Progenitor cell of endocrine pancreas (in vitro differentiated cells): ENCODE results near the gene CCNL1. TPM values are rescaled to one million over a fixed set of nuclear protein-coding genes. Genes with fewer than 3 reads are reported as not detected.
A peak's percentile ranks its signal among the peaks of the same experiment; 100 is the strongest.
"Not testable (repeated sequence)": the region's sequence is repeated elsewhere in the genome, so short reads cannot be mapped to it uniquely, and the experiment has no call there.

ENCODE experiments used
- DNase-seq: peaks from one replicate; pipeline ENCODE4 v3.0.0; 2021; ENCODE audit warnings: low spot score; ENCODE audit not compliant: unreplicated experiment
- H3K27ac Mint-ChIP-seq: 2 replicates; pipeline ENCODE4 v1.8.0; 2021; ENCODE audit warnings: mild to moderate bottlenecking, moderate library complexity, mixed read lengths
- H3K27me3 Mint-ChIP-seq: 2 replicates; pipeline ENCODE4 v1.8.0; 2021; ENCODE audit warnings: mixed read lengths
- H3K36me3 Mint-ChIP-seq: 2 replicates; pipeline ENCODE4 v1.8.0; 2022; ENCODE audit warnings: mixed read lengths; ENCODE audit not compliant: insufficient read depth
- H3K4me1 Mint-ChIP-seq: 2 replicates; pipeline ENCODE4 v1.8.0; 2021; ENCODE audit warnings: low read depth, mixed read lengths
- H3K4me3 Mint-ChIP-seq: 2 replicates; pipeline ENCODE4 v1.8.0; 2021; ENCODE audit warnings: low read depth, mild to moderate bottlenecking, moderate library complexity, mixed read lengths
- H3K9me3 Mint-ChIP-seq: 2 replicates; pipeline ENCODE4 v1.8.0; 2021; ENCODE audit warnings: low read depth, mixed read lengths
- total RNA-seq: library from RNA; stranded (reverse); gene quantifications from 2 replicates; pipeline ENCODE4 v1.2.1, GENCODE V29; 2021
- TF ChIP-seq, protein P1 (sequence below): fragments of 200-600 bp; sonication (generic); IDR thresholded peaks from one replicate; pipeline ENCODE4 v1.5.0; 2021; ENCODE audit warnings: antibody characterized with exemption, mild to moderate bottlenecking; ENCODE audit not compliant: unreplicated experiment

Gene CCNL1
- total RNA-seq, 1 donor from 2014 or later: 157 TPM

DNA sequence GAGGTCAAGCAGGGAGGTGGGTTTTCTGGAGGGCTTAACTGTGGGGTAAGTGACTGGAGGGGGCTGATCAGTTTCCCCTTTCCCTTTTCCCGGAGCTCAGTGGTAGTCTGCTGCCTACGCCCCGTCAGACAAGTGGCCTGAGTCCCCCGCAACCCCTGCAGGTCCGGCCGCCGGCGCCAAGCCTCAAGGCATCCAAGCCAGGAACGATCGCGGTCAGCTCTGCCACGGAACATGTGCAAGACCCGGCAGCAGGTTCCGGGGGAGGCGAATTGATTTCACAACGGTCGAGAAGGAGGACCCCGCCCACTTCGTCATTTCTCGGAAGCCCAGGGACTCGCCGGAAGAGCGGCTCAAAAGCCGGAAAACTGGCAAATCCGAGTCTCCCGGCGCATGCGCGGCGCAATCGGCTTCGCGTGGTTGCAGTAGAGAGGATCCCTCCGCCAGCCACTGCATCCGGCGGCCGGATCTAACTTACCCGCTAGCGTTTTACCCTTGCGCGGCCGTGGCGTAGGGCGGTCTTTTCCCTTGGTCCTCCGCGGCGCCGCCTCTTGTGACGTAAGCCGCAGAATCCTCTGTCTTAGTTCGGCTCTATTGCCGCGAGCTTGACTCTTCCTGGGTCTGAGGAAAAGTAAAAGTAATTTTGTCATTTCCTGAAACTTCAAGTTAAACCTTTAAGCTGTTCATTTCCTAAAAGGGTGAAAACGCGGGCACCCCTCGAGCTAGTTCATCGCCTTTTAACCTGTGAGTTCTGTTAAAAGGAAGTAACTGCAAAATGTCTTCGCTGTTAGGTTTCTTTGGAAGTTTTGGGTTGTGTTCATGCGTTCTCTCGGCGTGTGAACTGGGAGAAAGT lies 14.9 kb upstream of the CCNL1 start:
- H3K4me3 Mint-ChIP-seq: peak overlapping the region; percentile 88
- peaks cover 9% of the 10 kb centered on the region for H3K9me3 Mint-ChIP-seq
- peak; percentile 95 for DNase-seq
- TF ChIP-seq, protein P1, sequence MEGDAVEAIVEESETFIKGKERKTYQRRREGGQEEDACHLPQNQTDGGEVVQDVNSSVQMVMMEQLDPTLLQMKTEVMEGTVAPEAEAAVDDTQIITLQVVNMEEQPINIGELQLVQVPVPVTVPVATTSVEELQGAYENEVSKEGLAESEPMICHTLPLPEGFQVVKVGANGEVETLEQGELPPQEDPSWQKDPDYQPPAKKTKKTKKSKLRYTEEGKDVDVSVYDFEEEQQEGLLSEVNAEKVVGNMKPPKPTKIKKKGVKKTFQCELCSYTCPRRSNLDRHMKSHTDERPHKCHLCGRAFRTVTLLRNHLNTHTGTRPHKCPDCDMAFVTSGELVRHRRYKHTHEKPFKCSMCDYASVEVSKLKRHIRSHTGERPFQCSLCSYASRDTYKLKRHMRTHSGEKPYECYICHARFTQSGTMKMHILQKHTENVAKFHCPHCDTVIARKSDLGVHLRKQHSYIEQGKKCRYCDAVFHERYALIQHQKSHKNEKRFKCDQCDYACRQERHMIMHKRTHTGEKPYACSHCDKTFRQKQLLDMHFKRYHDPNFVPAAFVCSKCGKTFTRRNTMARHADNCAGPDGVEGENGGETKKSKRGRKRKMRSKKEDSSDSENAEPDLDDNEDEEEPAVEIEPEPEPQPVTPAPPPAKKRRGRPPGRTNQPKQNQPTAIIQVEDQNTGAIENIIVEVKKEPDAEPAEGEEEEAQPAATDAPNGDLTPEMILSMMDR: no peak
- peaks cover 6% of the 10 kb centered on the region for H3K27me3 Mint-ChIP-seq
- peaks cover 11% of the 10 kb centered on the region for H3K4me1 Mint-ChIP-seq
- H3K27ac Mint-ChIP-seq: peak overlapping the region; percentile 95
- peaks cover 14% of the 10 kb centered on the region for H3K36me3 Mint-ChIP-seq

DNA sequence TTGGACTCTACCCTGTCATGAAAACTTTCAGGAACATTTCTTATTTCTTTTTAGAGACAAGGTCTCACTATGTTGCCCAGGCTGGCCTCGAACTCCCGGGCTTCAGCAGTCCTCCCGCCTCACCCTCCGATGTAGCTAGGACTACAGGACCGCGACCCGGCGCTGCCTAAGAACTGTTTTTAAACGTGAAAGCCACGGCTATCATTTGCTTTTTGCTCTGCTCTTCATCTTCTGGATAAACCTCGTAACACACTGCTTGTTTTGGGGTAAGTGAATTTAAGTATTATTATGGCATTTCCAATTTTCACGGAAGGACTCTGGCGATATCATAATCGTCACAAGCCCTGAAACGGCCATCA lies 14.3 kb upstream of the CCNL1 start:
- peaks cover 6% of the 10 kb centered on the region for H3K27me3 Mint-ChIP-seq
- H3K4me1 Mint-ChIP-seq: peaks cover 11% of the 10 kb centered on the region
- TF ChIP-seq, protein P1: no peak

DNA sequence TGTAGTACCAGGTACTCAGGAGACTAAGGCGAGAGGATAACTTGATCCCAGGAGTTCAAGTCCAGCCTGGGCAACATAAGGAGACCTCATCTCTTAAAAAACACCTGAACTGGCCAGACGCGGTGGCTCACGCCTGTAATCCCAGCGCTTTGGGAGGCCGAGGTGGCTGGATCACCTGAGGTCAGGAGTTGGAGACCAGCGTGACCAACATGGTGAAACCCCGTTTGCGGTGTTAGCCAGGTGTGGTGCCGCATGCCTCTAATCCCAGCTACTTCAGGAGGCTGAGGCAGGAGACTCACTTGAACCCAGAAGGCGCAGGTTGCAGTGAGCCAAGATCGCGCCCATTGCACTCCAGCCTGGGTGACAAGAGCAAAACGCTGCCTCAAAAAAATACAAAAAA lies 13.4 kb upstream of the CCNL1 start:
- peaks cover 10% of the 10 kb centered on the region for H3K36me3 Mint-ChIP-seq
- not testable (repeated sequence) for DNase-seq, H3K9me3 Mint-ChIP-seq, H3K4me3 Mint-ChIP-seq, H3K27me3 Mint-ChIP-seq, H3K27ac Mint-ChIP-seq
- H3K4me1 Mint-ChIP-seq: peaks cover 11% of the 10 kb centered on the region

More for the DNA sequence above, 14.3 kb upstream of the CCNL1 start:
- H3K27ac Mint-ChIP-seq: peak overlapping the region; percentile 95
- DNase-seq: no peak
- peaks cover 6% of the 10 kb centered on the region for H3K9me3 Mint-ChIP-seq
- H3K36me3 Mint-ChIP-seq: peaks cover 11% of the 10 kb centered on the region
- H3K4me3 Mint-ChIP-seq: peak overlapping the region; percentile 88

- Mint-ChIP-seq H3K27ac (peak overlapping the region; percentile 66), H3K9me3 (peaks cover 4% of the 10 kb centered on the region), H3K4me3 (peak overlapping the region; percentile 32), H3K4me1 (peaks cover 11% of the 10 kb centered on the region), H3K36me3 (peaks cover 6% of the 10 kb centered on the region), H3K27me3 (peaks cover 6% of the 10 kb centered on the region)
- TF ChIP-seq, protein P1: no peak
- DNase-seq: no peak
These were observed 12.8 kb upstream of the CCNL1 start for GRCh38 chr3:157172746-157173145.

DNA sequence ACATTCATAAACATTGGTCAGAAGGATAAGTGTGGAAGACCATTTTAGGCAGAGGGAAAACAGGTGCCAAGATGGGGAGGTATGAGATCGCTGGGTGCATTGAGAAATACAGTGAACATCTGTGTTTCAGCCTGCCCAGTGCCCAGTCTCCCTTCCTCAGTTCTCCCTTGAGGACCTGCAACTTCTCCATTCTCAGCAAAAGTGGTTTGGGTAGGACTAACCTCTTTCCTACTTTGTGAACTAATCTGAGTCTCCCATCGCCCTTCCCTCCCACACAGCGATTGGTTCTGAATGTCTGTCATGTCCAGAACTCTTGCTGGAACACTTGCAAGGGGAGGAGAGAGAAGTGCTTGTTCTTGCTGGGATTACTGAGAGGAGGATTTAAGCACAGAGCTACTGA lies 10.9 kb upstream of the CCNL1 start:
- Mint-ChIP-seq H3K4me1 (peaks cover 11% of the 10 kb centered on the region), H3K36me3 (no peaks in the 10 kb centered on the region), H3K27me3 (peaks cover 6% of the 10 kb centered on the region), H3K27ac (no peak overlapping the region), H3K4me3 (no peak overlapping the region), H3K9me3 (no peaks in the 10 kb centered on the region)
- no peak for DNase-seq
- TF ChIP-seq, protein P1: no peak
